ENCODE data around the gene GPC5.
"Not testable (repeated sequence)": the region's sequence is repeated elsewhere in the genome, so short reads cannot be mapped to it uniquely, and the experiment has no call there.

GPC5 gene

DNA sequence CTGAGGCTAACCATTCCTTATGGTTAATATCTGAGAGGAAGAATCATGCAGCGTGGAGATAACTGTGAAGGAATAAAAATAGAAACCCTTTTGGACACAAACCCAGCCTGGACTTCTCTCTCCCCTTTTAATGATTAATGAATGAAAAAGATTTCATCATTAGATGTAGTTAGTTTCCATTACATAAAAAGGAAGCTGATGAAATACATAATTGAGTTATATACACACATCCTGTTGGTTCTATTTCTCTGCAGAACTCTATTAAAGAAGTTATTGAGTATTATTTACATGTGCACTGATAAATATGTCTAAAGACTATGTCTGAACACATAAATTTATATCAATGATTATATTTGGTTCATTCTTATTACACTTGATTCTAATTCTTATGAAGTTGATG lies 465.3 kb downstream of the GPC5 start:
- Histone ChIP-seq H3K4me3 (ENCODE audit: low read length in 2 of 2) (no peak overlapping the region), H3K36me3 (ENCODE audit: control insufficient read depth in 2 of 2, insufficient read depth in 2 of 2, low read length in 2 of 2) (no peaks in the 10 kb centered on the region), H3K4me1 (ENCODE audit: control insufficient read depth in 2 of 2, insufficient read depth in 2 of 2, low read length in 2 of 2) (no peaks in the 10 kb centered on the region), H3K9ac (ENCODE audit: low read depth in 1 of 2, low read length in 2 of 2) (no peak overlapping the region), H3K27me3 (ENCODE audit: control insufficient read depth in 2 of 2, insufficient read depth in 2 of 2, low read length in 2 of 2) (no peaks in the 10 kb centered on the region), H3K27ac (ENCODE audit: low read depth in 2 of 2, low read length in 2 of 2) (no peak overlapping the region), H3K9me3 (ENCODE audit: control insufficient read depth in 2 of 2, low read length in 2 of 2) (no peaks in the 10 kb centered on the region)

DNA sequence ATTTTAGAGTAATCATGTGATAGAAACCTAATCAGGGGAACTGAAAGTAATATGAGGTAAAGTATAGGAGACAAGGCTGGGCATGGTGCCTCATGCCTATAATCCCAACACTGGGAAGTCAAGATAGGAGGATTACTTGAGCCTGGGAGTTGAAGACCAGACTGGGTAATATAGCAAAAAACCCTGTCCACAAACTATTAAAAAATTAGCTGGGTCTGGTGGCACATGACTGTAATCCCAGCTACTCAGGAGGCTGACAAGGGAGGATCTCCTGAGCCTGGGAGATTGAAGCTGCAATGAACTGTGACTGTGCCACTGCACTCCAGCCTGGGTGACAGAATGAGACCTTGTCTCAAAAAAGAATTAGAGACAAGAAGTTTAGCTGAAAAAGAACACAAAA lies 469.9 kb downstream of the GPC5 start:
- Histone ChIP-seq H3K4me3 (ENCODE audit: low read length in 2 of 2) (no peak overlapping the region), H3K36me3 (ENCODE audit: control insufficient read depth in 2 of 2, insufficient read depth in 2 of 2, low read length in 2 of 2) (no peaks in the 10 kb centered on the region), H3K9me3 (ENCODE audit: control insufficient read depth in 2 of 2, low read length in 2 of 2) (no peaks in the 10 kb centered on the region), H3K9ac (ENCODE audit: low read depth in 1 of 2, low read length in 2 of 2) (no peak overlapping the region), H3K4me1 (ENCODE audit: control insufficient read depth in 2 of 2, insufficient read depth in 2 of 2, low read length in 2 of 2) (no peaks in the 10 kb centered on the region), H3K27me3 (ENCODE audit: control insufficient read depth in 2 of 2, insufficient read depth in 2 of 2, low read length in 2 of 2) (no peaks in the 10 kb centered on the region), H3K27ac (ENCODE audit: low read depth in 2 of 2, low read length in 2 of 2) (no peak overlapping the region)

DNA sequence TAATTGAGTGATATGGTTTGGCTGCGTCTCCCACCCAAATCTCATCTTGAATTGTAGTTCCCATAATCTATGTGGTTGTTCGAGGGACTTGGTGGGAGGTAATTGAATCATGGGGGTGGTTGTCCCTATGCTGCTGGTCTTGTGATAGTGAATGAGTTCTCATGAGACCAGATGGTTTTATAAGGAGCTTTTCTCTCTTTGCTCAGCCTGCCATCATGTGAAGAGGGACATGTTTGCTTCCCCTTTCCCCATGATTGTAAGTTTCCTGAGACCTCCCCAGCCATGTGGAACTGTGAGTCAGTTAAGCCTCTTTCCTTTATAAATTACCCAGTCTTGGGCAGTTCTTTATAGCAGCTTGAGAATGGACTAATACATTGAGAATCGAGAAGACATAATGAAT lies 480.1 kb downstream of the GPC5 start:
- no peak overlapping the region for H3K27ac ChIP-seq (ENCODE audit: low read depth in 2 of 2, low read length in 2 of 2)
- H3K4me3 ChIP-seq (ENCODE audit: low read length in 2 of 2), result no peak overlapping the region
- H3K36me3 ChIP-seq (ENCODE audit: control insufficient read depth in 2 of 2, insufficient read depth in 2 of 2, low read length in 2 of 2), result no peaks in the 10 kb centered on the region
- no peaks in the 10 kb centered on the region for H3K27me3 ChIP-seq (ENCODE audit: control insufficient read depth in 2 of 2, insufficient read depth in 2 of 2, low read length in 2 of 2)
- H3K9ac ChIP-seq (ENCODE audit: low read depth in 1 of 2, low read length in 2 of 2), result no peak overlapping the region
- no peaks in the 10 kb centered on the region for H3K4me1 ChIP-seq (ENCODE audit: control insufficient read depth in 2 of 2, insufficient read depth in 2 of 2, low read length in 2 of 2)
- no peaks in the 10 kb centered on the region for H3K9me3 ChIP-seq (ENCODE audit: control insufficient read depth in 2 of 2, low read length in 2 of 2)

- H3K9me3 ChIP-seq (ENCODE audit: control insufficient read depth in 2 of 2, low read length in 2 of 2), result no peaks in the 10 kb centered on the region
- no peaks in the 10 kb centered on the region for H3K27me3 ChIP-seq (ENCODE audit: control insufficient read depth in 2 of 2, insufficient read depth in 2 of 2, low read length in 2 of 2)
- no peaks in the 10 kb centered on the region for H3K36me3 ChIP-seq (ENCODE audit: control insufficient read depth in 2 of 2, insufficient read depth in 2 of 2, low read length in 2 of 2)
- H3K4me3 ChIP-seq (ENCODE audit: low read length in 2 of 2), result no peak overlapping the region
- no peak overlapping the region for H3K27ac ChIP-seq (ENCODE audit: low read depth in 2 of 2, low read length in 2 of 2)
- no peak overlapping the region for H3K9ac ChIP-seq (ENCODE audit: low read depth in 1 of 2, low read length in 2 of 2)
- no peaks in the 10 kb centered on the region for H3K4me1 ChIP-seq (ENCODE audit: control insufficient read depth in 2 of 2, insufficient read depth in 2 of 2, low read length in 2 of 2)
Measured at GRCh38 chr13:91879360-91879759, 480.9 kb downstream of the GPC5 start.

GRCh38 chr13:91882918-91883317 lies 484.5 kb downstream of the GPC5 start:
- H3K9ac ChIP-seq (ENCODE audit: low read depth in 1 of 2, low read length in 2 of 2), result no peak overlapping the region
- no peak overlapping the region for H3K27ac ChIP-seq (ENCODE audit: low read depth in 2 of 2, low read length in 2 of 2)
- H3K36me3 ChIP-seq (ENCODE audit: control insufficient read depth in 2 of 2, insufficient read depth in 2 of 2, low read length in 2 of 2), result no peaks in the 10 kb centered on the region
- H3K27me3 ChIP-seq (ENCODE audit: control insufficient read depth in 2 of 2, insufficient read depth in 2 of 2, low read length in 2 of 2), result no peaks in the 10 kb centered on the region
- no peaks in the 10 kb centered on the region for H3K9me3 ChIP-seq (ENCODE audit: control insufficient read depth in 2 of 2, low read length in 2 of 2)
- H3K4me3 ChIP-seq (ENCODE audit: low read length in 2 of 2), result no peak overlapping the region
- H3K4me1 ChIP-seq (ENCODE audit: control insufficient read depth in 2 of 2, insufficient read depth in 2 of 2, low read length in 2 of 2), result no peaks in the 10 kb centered on the region

DNA sequence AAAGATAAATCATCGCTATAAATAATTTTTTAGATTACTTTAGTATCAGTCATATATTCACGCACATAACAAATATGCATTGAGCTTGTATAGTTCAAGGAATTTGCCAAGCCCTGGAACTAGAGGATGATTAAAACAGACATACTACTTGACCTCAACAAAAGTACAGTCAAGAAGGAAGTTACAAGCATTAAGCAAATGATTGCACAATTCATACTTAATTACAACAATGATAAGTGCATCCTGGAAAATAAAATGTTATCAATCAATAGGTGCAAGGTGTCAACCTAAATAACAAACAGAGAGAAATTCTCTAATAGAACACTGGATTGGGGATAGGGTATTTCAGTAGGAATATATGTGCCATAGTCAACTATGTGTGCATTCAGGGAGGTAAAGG lies 491.2 kb downstream of the GPC5 start:
- H3K27me3 ChIP-seq (ENCODE audit: control insufficient read depth in 2 of 2, insufficient read depth in 2 of 2, low read length in 2 of 2), result no peaks in the 10 kb centered on the region
- H3K9ac ChIP-seq (ENCODE audit: low read depth in 1 of 2, low read length in 2 of 2), result no peak overlapping the region
- H3K36me3 ChIP-seq (ENCODE audit: control insufficient read depth in 2 of 2, insufficient read depth in 2 of 2, low read length in 2 of 2), result no peaks in the 10 kb centered on the region
- H3K9me3 ChIP-seq (ENCODE audit: control insufficient read depth in 2 of 2, low read length in 2 of 2), result peaks cover 0 to 3% of the 10 kb centered on the region in 2 donors
- H3K4me3 ChIP-seq (ENCODE audit: low read length in 2 of 2), result no peak overlapping the region
- no peak overlapping the region for H3K27ac ChIP-seq (ENCODE audit: low read depth in 2 of 2, low read length in 2 of 2)
- no peaks in the 10 kb centered on the region for H3K4me1 ChIP-seq (ENCODE audit: control insufficient read depth in 2 of 2, insufficient read depth in 2 of 2, low read length in 2 of 2)

- Histone ChIP-seq H3K27me3 (ENCODE audit: control insufficient read depth in 2 of 2, insufficient read depth in 2 of 2, low read length in 2 of 2) (no peaks in the 10 kb centered on the region), H3K36me3 (ENCODE audit: control insufficient read depth in 2 of 2, insufficient read depth in 2 of 2, low read length in 2 of 2) (no peaks in the 10 kb centered on the region), H3K4me1 (ENCODE audit: control insufficient read depth in 2 of 2, insufficient read depth in 2 of 2, low read length in 2 of 2) (no peaks in the 10 kb centered on the region), H3K4me3 (ENCODE audit: low read length in 2 of 2) (no peak overlapping the region), H3K27ac (ENCODE audit: low read depth in 2 of 2, low read length in 2 of 2) (no peak overlapping the region), H3K9ac (ENCODE audit: low read depth in 1 of 2, low read length in 2 of 2) (no peak overlapping the region), H3K9me3 (ENCODE audit: control insufficient read depth in 2 of 2, low read length in 2 of 2) (peaks cover 0 to 3% of the 10 kb centered on the region in 2 donors)
Measured at GRCh38 chr13:91891141-91891540, 492.7 kb downstream of the GPC5 start.

DNA sequence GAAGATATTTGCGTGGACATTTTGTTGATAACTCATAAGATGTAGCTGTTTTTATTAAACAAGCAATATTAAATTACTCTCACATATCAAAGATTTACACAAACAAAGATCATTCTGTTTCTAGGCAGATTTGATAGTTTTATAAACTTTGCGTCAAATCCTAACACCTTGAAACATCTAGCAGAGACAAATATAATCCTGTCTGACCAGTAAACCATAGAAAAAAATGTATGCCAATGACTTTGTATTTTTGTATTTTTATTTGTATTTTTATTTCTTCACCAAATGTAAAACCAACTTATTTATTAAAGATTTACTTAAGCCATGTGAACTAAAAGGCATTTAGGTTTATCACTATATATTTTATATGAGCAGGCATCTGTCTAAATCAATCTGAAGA lies 494.6 kb downstream of the GPC5 start:
- no peak overlapping the region for H3K4me3 ChIP-seq (ENCODE audit: low read length in 2 of 2)
- no peaks in the 10 kb centered on the region for H3K27me3 ChIP-seq (ENCODE audit: control insufficient read depth in 2 of 2, insufficient read depth in 2 of 2, low read length in 2 of 2)
- H3K9ac ChIP-seq (ENCODE audit: low read depth in 1 of 2, low read length in 2 of 2), result no peak overlapping the region
- no peaks in the 10 kb centered on the region for H3K36me3 ChIP-seq (ENCODE audit: control insufficient read depth in 2 of 2, insufficient read depth in 2 of 2, low read length in 2 of 2)
- H3K4me1 ChIP-seq (ENCODE audit: control insufficient read depth in 2 of 2, insufficient read depth in 2 of 2, low read length in 2 of 2), result no peaks in the 10 kb centered on the region
- H3K27ac ChIP-seq (ENCODE audit: low read depth in 2 of 2, low read length in 2 of 2), result no peak overlapping the region
- H3K9me3 ChIP-seq (ENCODE audit: control insufficient read depth in 2 of 2, low read length in 2 of 2), result peaks cover 0 to 3% of the 10 kb centered on the region in 2 donors

DNA sequence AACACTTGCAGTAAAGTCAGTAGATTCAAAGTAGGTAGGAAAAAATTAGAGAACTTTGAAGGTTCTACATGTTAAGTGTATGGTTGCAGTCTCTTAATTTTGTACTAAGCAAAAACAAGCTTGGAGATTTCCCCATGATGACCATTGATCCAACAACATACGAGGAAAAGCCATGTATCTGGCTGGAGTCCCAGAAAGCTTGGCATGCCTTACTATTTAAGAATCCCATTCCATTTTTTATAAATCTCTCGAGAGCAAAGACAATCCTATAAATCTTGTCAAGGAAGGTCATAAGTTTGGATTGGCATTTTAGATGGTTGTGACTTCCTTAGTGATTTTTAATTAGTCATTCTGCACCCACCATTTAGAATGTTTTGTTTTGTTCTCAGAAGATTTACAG lies 495.9 kb downstream of the GPC5 start:
- Histone ChIP-seq H3K4me3 (ENCODE audit: low read length in 2 of 2) (no peak overlapping the region), H3K27me3 (ENCODE audit: control insufficient read depth in 2 of 2, insufficient read depth in 2 of 2, low read length in 2 of 2) (no peaks in the 10 kb centered on the region), H3K36me3 (ENCODE audit: control insufficient read depth in 2 of 2, insufficient read depth in 2 of 2, low read length in 2 of 2) (no peaks in the 10 kb centered on the region), H3K9me3 (ENCODE audit: control insufficient read depth in 2 of 2, low read length in 2 of 2) (peaks cover 0 to 3% of the 10 kb centered on the region in 2 donors), H3K4me1 (ENCODE audit: control insufficient read depth in 2 of 2, insufficient read depth in 2 of 2, low read length in 2 of 2) (no peaks in the 10 kb centered on the region), H3K27ac (ENCODE audit: low read depth in 2 of 2, low read length in 2 of 2) (no peak overlapping the region), H3K9ac (ENCODE audit: low read depth in 1 of 2, low read length in 2 of 2) (no peak overlapping the region)

DNA sequence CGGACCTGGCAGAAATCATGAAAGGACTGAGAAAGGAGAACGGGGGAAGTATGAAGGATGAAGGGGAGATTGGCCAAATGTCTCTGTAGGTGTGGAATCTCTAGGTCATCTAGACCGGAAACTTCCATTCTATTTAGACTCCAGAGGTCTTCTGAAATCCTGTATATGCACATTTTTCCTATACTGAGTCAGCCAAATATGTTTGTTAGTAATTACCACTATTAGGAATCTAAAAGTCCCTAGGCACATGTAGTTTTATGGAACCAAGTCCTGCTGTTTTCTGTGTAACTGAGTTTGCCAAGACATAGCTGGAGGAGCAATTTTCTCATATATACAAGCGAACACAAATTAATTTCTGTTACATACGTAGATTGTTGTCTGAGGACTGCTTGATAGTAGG lies 498.1 kb downstream of the GPC5 start:
- Histone ChIP-seq H3K27me3 (ENCODE audit: control insufficient read depth in 2 of 2, insufficient read depth in 2 of 2, low read length in 2 of 2) (no peaks in the 10 kb centered on the region), H3K27ac (ENCODE audit: low read depth in 2 of 2, low read length in 2 of 2) (no peak overlapping the region), H3K36me3 (ENCODE audit: control insufficient read depth in 2 of 2, insufficient read depth in 2 of 2, low read length in 2 of 2) (no peaks in the 10 kb centered on the region), H3K9me3 (ENCODE audit: control insufficient read depth in 2 of 2, low read length in 2 of 2) (peaks cover 0 to under 1% of the 10 kb centered on the region in 2 donors), H3K4me1 (ENCODE audit: control insufficient read depth in 2 of 2, insufficient read depth in 2 of 2, low read length in 2 of 2) (no peaks in the 10 kb centered on the region), H3K9ac (ENCODE audit: low read depth in 1 of 2, low read length in 2 of 2) (no peak overlapping the region), H3K4me3 (ENCODE audit: low read length in 2 of 2) (no peak overlapping the region)

DNA sequence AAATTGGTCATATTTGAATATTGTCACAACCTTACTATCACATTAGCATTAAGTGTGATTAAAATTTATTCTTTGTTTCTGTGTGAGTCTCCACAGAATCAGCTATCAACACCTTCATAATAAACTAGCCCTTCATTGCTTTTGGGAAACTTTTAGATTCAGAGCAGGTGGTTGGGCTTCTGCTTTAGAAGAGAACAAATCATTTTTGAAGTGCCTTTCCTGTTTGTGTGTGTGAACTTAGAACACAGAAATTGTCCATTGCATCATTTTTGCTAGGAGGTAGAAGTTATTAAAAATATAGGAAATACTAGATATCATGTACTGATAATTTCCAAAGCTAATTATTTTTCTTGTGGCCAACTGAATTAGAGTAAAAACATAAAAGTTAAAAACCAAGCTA lies 500.6 kb downstream of the GPC5 start:
- not testable (repeated sequence) for H3K27ac ChIP-seq (ENCODE audit: low read depth in 2 of 2, low read length in 2 of 2); H3K4me3 ChIP-seq (ENCODE audit: low read length in 2 of 2); H3K27me3 ChIP-seq (ENCODE audit: control insufficient read depth in 2 of 2, insufficient read depth in 2 of 2, low read length in 2 of 2); H3K36me3 ChIP-seq (ENCODE audit: control insufficient read depth in 2 of 2, insufficient read depth in 2 of 2, low read length in 2 of 2); H3K9me3 ChIP-seq (ENCODE audit: control insufficient read depth in 2 of 2, low read length in 2 of 2); H3K9ac ChIP-seq (ENCODE audit: low read depth in 1 of 2, low read length in 2 of 2); H3K4me1 ChIP-seq (ENCODE audit: control insufficient read depth in 2 of 2, insufficient read depth in 2 of 2, low read length in 2 of 2)
